Gastroesophageal sphincter (tissue), 4 donors: Measurements from ENCODE around the gene ARMC9. TPM values are rescaled to one million over a fixed set of nuclear protein-coding genes. Genes with fewer than 3 reads are reported as not detected.
A peak's percentile ranks its signal among the peaks of the same experiment; 100 is the strongest.

Source experiments
- ATAC-seq: fragments of 150-250 bp; one replicate; pipeline ENCODE4 v1.9.1; 2016; ENCODE audit warnings: mild to moderate bottlenecking, moderate library complexity
- H3K27ac ChIP-seq, 4 donors: fragments of 200-600 bp; sonication (generic) in 3 of 4; 1 replicate in 3 of 4; 2 replicates in 1 of 4; pipeline ENCODE4 v1.5.1; 2016 to 2019
- H3K27me3 ChIP-seq: fragments of 200-600 bp; sonication (generic); one replicate; pipeline ENCODE4 v1.5.1; 2019
- H3K36me3 ChIP-seq, 2 donors: fragments of 200-600 bp; sonication (generic); one replicate each; pipeline ENCODE4 v1.5.1; 2019; ENCODE audit warnings: control low read depth in 1 of 2
- H3K4me1 ChIP-seq, 3 donors: fragments of 200-600 bp; sonication (generic); 1 replicate in 2 of 3; 2 replicates in 1 of 3; pipeline ENCODE4 v1.5.1; 2016 to 2019; ENCODE audit warnings: control low read depth in 2 of 3
- H3K4me3 ChIP-seq, 2 donors: fragments of 200-600 bp; sonication (generic); one replicate each; pipeline ENCODE4 v1.5.1; 2019; ENCODE audit warnings: mild to moderate bottlenecking in 1 of 2, moderate library complexity in 1 of 2
- H3K9me3 ChIP-seq, 3 donors: fragments of 200-600 bp; sonication (generic); one replicate each; pipeline ENCODE4 v1.5.1; 2017 to 2019; ENCODE audit warnings: control low read depth in 2 of 3
- EP300 ChIP-seq: sonication (generic); formaldehyde crosslinking; IDR thresholded peaks from one replicate; pipeline ENCODE4 v1.6.1; 2017; ENCODE audit warnings: antibody characterized with exemption, mild to moderate bottlenecking
- POLR2A ChIP-seq, 2 donors: fragments of 450-650 bp; IDR thresholded peaks; one replicate each; pipeline ENCODE4 v1.6.1; 2017; ENCODE audit warnings: antibody characterized with exemption in 2 of 2, mild to moderate bottlenecking in 2 of 2, moderate library complexity in 1 of 2
- POLR2AphosphoS5 ChIP-seq: sonication (generic); formaldehyde crosslinking; IDR thresholded peaks from one replicate; pipeline ENCODE4 v1.6.1; 2017; ENCODE audit warnings: antibody characterized with exemption
- WGBS, 2 donors: methylation state at CpG; one replicate each; pipeline ENCODE4 v1.1.5; 2018; ENCODE audit warnings: low coverage in 1 of 2; 5-methylcytosine and 5-hydroxymethylcytosine counted together
- total RNA-seq, 4 donors: library from RNA; depleted of rRNA; stranded (reverse); fragments of >200 nt; gene quantifications; one replicate each; pipeline ENCODE4 v1.1.0, GENCODE V29; 2016
- TF ChIP-seq, protein P1 (sequence below), 4 experiments: fragments of 200-600 bp in 2 of 4; fragments of 450-650 bp in 2 of 4; sonication (generic) in 1 of 4; IDR thresholded peaks; one replicate each; pipeline ENCODE4 v1.5.1; 2017 to 2019; ENCODE audit warnings: antibody characterized with exemption in 4 of 4, mild to moderate bottlenecking in 2 of 4, moderate library complexity in 2 of 4

Gene ARMC9
- total RNA-seq, 4 donors from 2014 or later, result 69.6 to 298 (median 152) TPM

DNA sequence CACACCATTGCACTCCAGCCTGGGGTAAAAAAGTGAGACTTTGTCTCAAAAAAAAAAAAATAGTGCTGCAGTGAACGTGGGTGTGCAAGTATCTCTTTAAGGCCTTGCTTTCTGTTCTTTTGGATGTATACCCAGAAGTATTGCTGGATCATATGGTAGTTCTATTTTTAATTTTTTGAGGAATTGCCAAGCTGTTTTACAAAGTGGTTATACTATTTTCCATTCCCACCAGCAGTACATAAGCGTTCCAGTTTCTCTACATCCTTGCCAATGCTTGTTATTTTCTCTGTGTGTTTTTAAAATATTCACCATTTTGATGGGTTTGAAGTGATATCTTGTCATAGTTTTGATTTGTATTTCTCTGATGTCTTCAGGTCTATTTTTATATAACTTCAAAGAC lies 13.1 kb downstream of the ARMC9 start:
- WGBS, 2 donors, result 9 to 26% methylated on average over 2 of the region's 2 CpGs
- H3K4me3 ChIP-seq, result no peak overlapping the region
- no peaks in the 10 kb centered on the region for H3K9me3 ChIP-seq
- H3K4me1 ChIP-seq, result peaks cover 0 to 58% (median 0%) of the 10 kb centered on the region in 3 donors
- H3K27me3 ChIP-seq, result no peaks in the 10 kb centered on the region
- peaks cover 0 to 59% of the 10 kb centered on the region in 2 donors for H3K36me3 ChIP-seq
- TF ChIP-seq POLR2AphosphoS5 (no peak), POLR2A (IDR thresholded peaks at IDR 0.05) (no peak), EP300 (no peak)
- TF ChIP-seq, protein P1, sequence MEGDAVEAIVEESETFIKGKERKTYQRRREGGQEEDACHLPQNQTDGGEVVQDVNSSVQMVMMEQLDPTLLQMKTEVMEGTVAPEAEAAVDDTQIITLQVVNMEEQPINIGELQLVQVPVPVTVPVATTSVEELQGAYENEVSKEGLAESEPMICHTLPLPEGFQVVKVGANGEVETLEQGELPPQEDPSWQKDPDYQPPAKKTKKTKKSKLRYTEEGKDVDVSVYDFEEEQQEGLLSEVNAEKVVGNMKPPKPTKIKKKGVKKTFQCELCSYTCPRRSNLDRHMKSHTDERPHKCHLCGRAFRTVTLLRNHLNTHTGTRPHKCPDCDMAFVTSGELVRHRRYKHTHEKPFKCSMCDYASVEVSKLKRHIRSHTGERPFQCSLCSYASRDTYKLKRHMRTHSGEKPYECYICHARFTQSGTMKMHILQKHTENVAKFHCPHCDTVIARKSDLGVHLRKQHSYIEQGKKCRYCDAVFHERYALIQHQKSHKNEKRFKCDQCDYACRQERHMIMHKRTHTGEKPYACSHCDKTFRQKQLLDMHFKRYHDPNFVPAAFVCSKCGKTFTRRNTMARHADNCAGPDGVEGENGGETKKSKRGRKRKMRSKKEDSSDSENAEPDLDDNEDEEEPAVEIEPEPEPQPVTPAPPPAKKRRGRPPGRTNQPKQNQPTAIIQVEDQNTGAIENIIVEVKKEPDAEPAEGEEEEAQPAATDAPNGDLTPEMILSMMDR (IDR thresholded peaks at IDR 0.05), result no peak
- H3K27ac ChIP-seq, result peak overlapping the region; percentile 72 to 96 (median 90)
- ATAC-seq, result no peak

DNA sequence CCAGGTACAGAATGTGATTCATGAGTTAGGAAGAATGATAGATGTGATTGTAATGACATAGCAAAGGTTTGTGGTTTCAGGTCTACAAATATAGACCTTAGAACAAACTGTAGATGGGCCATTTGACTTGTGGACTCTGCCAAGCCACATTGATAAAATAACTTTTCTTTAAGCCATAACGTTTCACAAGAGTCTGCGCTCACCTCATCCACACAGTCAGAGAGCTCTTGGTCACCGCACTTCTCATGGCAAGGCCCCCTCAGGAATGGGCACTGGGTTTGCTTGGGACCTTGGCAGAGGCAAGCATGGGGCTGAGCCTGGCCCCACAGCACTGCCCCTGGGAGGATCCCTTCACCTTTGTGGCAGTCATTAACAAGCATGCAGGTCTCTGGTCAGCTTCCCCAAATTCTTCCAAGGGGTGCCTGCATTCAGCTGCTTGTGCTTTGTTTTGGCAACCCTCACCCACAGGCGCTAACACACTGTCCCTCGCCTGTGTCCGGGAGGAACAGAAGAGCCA lies 14.0 kb downstream of the ARMC9 start:
- peaks cover 0 to 68% of the 10 kb centered on the region in 2 donors for H3K36me3 ChIP-seq
- WGBS, 2 donors, result 18 to 63% methylated on average over 2 to 6 of the region's 6 CpGs
- no peaks in the 10 kb centered on the region for H3K9me3 ChIP-seq
- peak overlapping the region; percentile 85 to 96 (median 90) for H3K27ac ChIP-seq
- peak; percentile 77 for ATAC-seq
- no peak overlapping the region for H3K4me3 ChIP-seq
- H3K27me3 ChIP-seq, result no peaks in the 10 kb centered on the region
- peaks cover 0 to 51% (median 0%) of the 10 kb centered on the region in 3 donors for H3K4me1 ChIP-seq
- TF ChIP-seq POLR2AphosphoS5, result peak; percentile 72
- TF ChIP-seq, protein P1 (IDR thresholded peaks at IDR 0.05), result no peak

GRCh38 chr2:231213931-231214642 lies 15.7 kb downstream of the ARMC9 start:
- ATAC-seq, result no peak
- TF ChIP-seq POLR2A (IDR thresholded peaks at IDR 0.05), result no peak
- no peak for TF ChIP-seq POLR2AphosphoS5
- TF ChIP-seq EP300, result no peak
- TF ChIP-seq, protein P1 (IDR thresholded peaks at IDR 0.05), result no peak
- H3K4me3 ChIP-seq, result no peak overlapping the region
- H3K9me3 ChIP-seq, result no peaks in the 10 kb centered on the region
- H3K36me3 ChIP-seq, result peaks cover 0 to 73% of the 10 kb centered on the region in 2 donors
- H3K4me1 ChIP-seq, result peaks cover 0 to 39% (median 0%) of the 10 kb centered on the region in 3 donors
- WGBS, 2 donors, result 83 to 100% methylated on average over 2 to 3 of the region's 6 CpGs
- peak overlapping the region in 3 of 4 donors; percentile 85 to 96 (median 95) for H3K27ac ChIP-seq
- no peaks in the 10 kb centered on the region for H3K27me3 ChIP-seq

- no peak for ATAC-seq
- peak overlapping the region in 3 of 4 donors; percentile 53 to 96 (median 85) for H3K27ac ChIP-seq
- no peak for TF ChIP-seq EP300
- no peak for TF ChIP-seq POLR2A (IDR thresholded peaks at IDR 0.05)
- TF ChIP-seq, protein P1 (IDR thresholded peaks at IDR 0.05), result no peak
- no peak for TF ChIP-seq POLR2AphosphoS5
Observed at GRCh38 chr2:231218366-231218765, 19.9 kb downstream of the ARMC9 start.

GRCh38 chr2:231219289-231219688 lies 20.9 kb downstream of the ARMC9 start:
- 82 to 95% methylated on average over 3 of the region's 3 CpGs for WGBS, 2 donors
- H3K27ac ChIP-seq, result peak overlapping the region; percentile 40 to 96 (median 69)
- TF ChIP-seq EP300 (no peak), POLR2A (IDR thresholded peaks at IDR 0.05) (no peak), POLR2AphosphoS5 (no peak)
- TF ChIP-seq, protein P1 (IDR thresholded peaks at IDR 0.05), result no peak
- peaks cover 0 to 66% of the 10 kb centered on the region in 2 donors for H3K36me3 ChIP-seq
- peaks cover 6 to 36% (median 14%) of the 10 kb centered on the region in 3 donors for H3K4me1 ChIP-seq
- H3K4me3 ChIP-seq, result no peak overlapping the region
- no peaks in the 10 kb centered on the region for H3K9me3 ChIP-seq
- no peak for ATAC-seq
- no peaks in the 10 kb centered on the region for H3K27me3 ChIP-seq

More at GRCh38 chr2:231218366-231218765, 19.9 kb downstream of the ARMC9 start:
- H3K36me3 ChIP-seq, result peaks cover 0 to 75% of the 10 kb centered on the region in 2 donors
- no peak overlapping the region for H3K4me3 ChIP-seq
- no peaks in the 10 kb centered on the region for H3K9me3 ChIP-seq
- H3K27me3 ChIP-seq, result no peaks in the 10 kb centered on the region
- 65 to 73% methylated on average over 3 of the region's 3 CpGs for WGBS, 2 donors
- peaks cover 3 to 35% (median 8%) of the 10 kb centered on the region in 3 donors for H3K4me1 ChIP-seq
